NCI-H2107 treated with DMSO at 0.1 percent for 48 hours (cell line): ENCODE data around the gene B3GNT2.
"Not testable (repeated sequence)": the region's sequence is repeated elsewhere in the genome, so short reads cannot be mapped to it uniquely, and the experiment has no call there.

ENCODE experiments used
- DNase-seq: peaks from one replicate; lab custom pipeline; 2025; ENCODE audit not compliant: unreplicated experiment; lab: John Stamatoyannopoulos, UW

The B3GNT2 gene

GRCh38 chr2:62234755-62235655 lies 39.1 kb downstream of the B3GNT2 start:
- DNase-seq, result no peak

GRCh38 chr2:62236499-62236898 lies 40.6 kb downstream of the B3GNT2 start:
- DNase-seq, result no peak

- DNase-seq, result no peak
These were observed 42.3 kb downstream of the B3GNT2 start for GRCh38 chr2:62238236-62238635.

- no peak for DNase-seq
These were observed 44.6 kb downstream of the B3GNT2 start for GRCh38 chr2:62240546-62240945.

GRCh38 chr2:62243983-62244382 lies 48.1 kb downstream of the B3GNT2 start:
- DNase-seq, result no peak

- DNase-seq, result no peak
These were observed 52.3 kb downstream of the B3GNT2 start for GRCh38 chr2:62248226-62248625.

GRCh38 chr2:62250239-62250638 lies 54.3 kb downstream of the B3GNT2 start:
- DNase-seq, result no peak

- no peak for DNase-seq
These were observed 58.7 kb downstream of the B3GNT2 start for GRCh38 chr2:62254424-62255266.

- DNase-seq, result no peak
These were observed 61.6 kb downstream of the B3GNT2 start for GRCh38 chr2:62257466-62257865.

GRCh38 chr2:62263076-62263715 lies 67.3 kb downstream of the B3GNT2 start:
- DNase-seq, result no peak

GRCh38 chr2:62264186-62264585 lies 68.3 kb downstream of the B3GNT2 start:
- DNase-seq, result no peak

- no peak for DNase-seq
These were observed 69.2 kb downstream of the B3GNT2 start for GRCh38 chr2:62265106-62265505.

GRCh38 chr2:62266433-62267038 lies 70.6 kb downstream of the B3GNT2 start:
- no peak for DNase-seq

- no peak for DNase-seq
These were observed 71.8 kb downstream of the B3GNT2 start for GRCh38 chr2:62267696-62268095.

GRCh38 chr2:62268681-62269188 lies 72.8 kb downstream of the B3GNT2 start:
- not testable (repeated sequence) for DNase-seq

- DNase-seq, result no peak
These were observed 74.8 kb downstream of the B3GNT2 start for GRCh38 chr2:62270728-62271127.
